CD4-positive, alpha-beta T cell treated with Interleukin-12 subunit alpha and Interleukin-12 subunit beta, for 1 hour (primary cell): ENCODE data around the gene C2CD4D.
"Not testable (repeated sequence)": the region's sequence is repeated elsewhere in the genome, so short reads cannot be mapped to it uniquely, and the experiment has no call there.

Experiments
- DNase-seq: peaks from one replicate; pipeline ENCODE4 v3.0.0-alpha.2; 2020

Gene C2CD4D

GRCh38 chr1:151858030-151858746, 18.6 kb upstream of the C2CD4D start:
- DNase-seq, result no peak

GRCh38 chr1:151855933-151856332, 16.3 kb upstream of the C2CD4D start:
- no peak for DNase-seq

GRCh38 chr1:151855516-151855915, 15.9 kb upstream of the C2CD4D start:
- DNase-seq, result not testable (repeated sequence)

- DNase-seq, result no peak
These were observed 15.0 kb upstream of the C2CD4D start for GRCh38 chr1:151854658-151855057.

DNA sequence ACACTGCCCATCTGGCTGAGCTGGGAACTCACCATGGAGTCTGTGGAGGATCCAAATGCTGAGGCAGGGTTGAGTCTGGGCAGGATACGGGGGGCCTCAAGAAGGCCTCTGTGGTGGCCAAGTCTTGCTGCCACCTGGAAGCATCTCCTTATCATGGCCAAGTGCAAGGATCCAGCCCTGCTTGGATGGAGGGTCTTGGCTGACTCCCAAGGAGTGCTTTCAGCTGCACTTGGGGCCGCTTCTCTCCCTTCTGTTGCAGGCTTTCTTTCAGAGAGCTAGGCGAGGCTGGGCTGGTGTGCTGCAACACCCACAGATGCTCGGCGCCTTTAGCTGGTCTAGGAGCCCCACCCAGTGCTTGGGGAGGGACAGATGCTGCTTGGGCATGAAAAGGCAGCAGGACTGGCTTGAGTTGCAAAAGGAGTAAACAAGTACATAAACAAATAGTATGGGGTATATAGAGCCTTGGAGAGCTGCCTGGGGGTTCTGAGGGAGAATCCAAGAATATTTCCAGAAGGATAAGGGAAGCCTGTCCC, 13.9 kb upstream of the C2CD4D start, which contains the start of gene THEM5:
THEM5 (minus strand) TSS at position 302 of the 533 bp plus-strand sequence; CDS start at position 155, 147 bp downstream.
- no peak for DNase-seq

GRCh38 chr1:151852733-151853132, 13.1 kb upstream of the C2CD4D start:
- no peak for DNase-seq

- no peak for DNase-seq
These were observed 12.3 kb upstream of the C2CD4D start for GRCh38 chr1:151851886-151852285.

DNA sequence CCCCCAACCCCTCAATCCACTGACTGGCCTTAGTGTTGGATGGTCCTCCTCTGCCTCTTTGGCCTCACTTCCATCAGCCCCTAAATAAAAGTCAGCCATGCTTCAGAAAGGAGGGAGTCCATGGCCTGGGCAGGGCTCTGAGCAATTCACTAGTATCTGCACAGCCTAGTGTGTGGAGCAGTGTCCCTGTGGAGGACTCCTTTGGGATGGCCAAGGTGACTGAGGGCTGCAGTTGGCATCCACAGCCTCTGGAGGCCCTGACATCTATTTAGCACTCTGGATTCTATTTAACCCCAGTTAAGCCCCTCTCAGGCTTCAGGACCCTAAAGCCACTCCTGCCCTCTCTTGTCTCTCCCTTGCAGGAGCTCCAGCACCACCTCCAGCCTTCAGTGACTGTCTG, 10.3 kb upstream of the C2CD4D start:
- no peak for DNase-seq

- DNase-seq, result no peak
These were observed 9.5 kb upstream of the C2CD4D start for GRCh38 chr1:151849126-151849525.

DNA sequence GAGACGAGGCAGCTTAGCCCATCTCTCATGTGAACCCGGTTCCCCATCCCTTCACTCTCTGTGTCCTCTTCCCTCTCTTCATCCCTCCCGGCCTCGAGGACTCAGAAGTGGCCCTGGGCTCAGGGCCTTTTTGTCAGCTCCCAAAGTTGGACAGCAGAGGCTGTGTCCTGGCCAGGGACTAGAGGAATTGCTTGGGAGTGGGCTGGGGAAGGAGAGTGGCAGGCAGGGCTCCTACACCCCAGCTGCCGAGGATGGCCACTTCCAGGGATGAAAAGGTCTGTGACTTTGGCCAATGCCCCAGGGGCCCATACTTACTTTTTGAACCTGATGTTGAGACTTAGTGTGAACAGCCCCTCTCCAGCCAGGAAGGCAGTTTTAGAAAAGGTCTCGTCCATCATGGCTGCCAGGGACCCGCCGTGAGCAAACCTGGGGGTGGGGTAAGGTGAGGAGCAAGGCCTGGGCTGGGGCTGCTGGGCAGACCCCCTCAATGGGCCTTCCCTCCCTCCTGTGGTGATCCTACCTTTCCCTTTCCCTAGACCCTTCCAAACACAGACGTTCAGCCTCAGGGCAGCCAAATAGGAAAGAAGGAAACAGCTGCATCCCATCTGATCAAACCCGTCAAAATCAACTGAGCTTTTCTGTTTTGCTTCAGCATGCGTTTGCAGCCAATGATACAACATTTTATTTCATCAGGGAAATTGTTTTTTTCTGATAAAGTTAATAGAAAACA, 8.4 kb upstream of the C2CD4D start:
- DNase-seq, result no peak

- no peak for DNase-seq
These were observed 7.1 kb upstream of the C2CD4D start for GRCh38 chr1:151846686-151847237.

- DNase-seq, result no peak
These were observed 6.5 kb upstream of the C2CD4D start for GRCh38 chr1:151846062-151846568.

DNA sequence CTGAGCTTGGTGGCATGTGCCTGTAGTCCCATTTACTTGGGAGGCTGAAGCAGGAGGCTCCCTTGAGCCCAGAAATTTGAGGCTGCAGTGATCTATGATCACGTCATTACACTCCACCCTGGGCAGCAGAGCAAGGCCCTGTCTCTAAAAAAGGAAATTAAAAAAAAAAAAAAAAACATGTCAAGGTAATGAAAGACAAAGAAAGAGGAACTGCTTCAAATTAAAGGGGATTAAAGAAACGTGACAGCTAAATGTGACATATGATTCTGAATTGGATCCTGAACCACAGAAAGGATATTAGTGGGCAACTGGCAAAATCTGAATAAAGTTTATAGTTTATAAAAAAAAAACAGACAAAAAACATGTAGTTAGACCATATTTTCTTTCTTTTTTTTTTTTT, 3.8 kb upstream of the C2CD4D start:
- no peak for DNase-seq

- no peak for DNase-seq
These were observed 1.5 kb upstream of the C2CD4D start for GRCh38 chr1:151841141-151841540.

DNA sequence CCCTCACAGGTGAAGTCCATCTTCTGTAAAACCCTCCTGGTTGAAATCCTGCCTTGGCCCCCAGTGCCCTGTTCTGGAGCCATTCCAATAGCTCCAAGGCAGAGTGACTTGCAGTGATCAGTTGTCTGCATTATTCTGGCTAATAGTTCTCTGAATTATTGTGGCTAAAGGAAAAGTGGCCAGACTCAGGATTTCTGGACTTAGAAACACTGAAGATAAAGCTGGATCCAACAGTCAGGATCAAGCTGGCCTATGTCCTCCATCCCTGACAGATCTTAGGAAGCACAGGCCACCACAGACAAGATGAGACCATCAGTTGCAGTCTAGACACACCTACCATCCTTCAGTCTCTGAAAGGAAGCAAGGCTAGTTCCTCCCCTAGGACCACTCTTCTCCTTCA, 801 bp upstream of the C2CD4D start:
- no peak for DNase-seq

GRCh38 chr1:151839082-151839412, 573 bp downstream of the C2CD4D start:
- no peak for DNase-seq

GRCh38 chr1:151838222-151839081, 1.2 kb downstream of the C2CD4D start:
- peak; percentile 47 for DNase-seq

DNA sequence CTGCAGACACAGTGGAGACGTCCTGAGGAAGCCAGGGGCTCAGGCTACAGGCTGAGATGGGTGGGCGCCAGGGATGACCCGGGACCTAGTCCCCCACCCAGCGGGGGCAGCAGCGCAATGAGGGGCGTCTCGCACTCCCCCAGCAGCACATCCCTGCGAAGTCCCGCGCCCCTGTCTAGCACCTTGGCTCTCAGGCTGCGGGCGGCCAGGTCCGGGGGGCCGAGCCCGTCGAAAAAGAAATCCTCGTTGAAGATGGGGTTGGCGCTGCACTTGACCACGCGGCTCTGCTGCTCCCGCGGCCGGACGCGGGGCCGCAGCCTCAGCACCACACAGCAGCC, 1.8 kb downstream of the C2CD4D start:
- no peak for DNase-seq

GRCh38 chr1:151837197-151837596, 2.4 kb downstream of the C2CD4D start:
- peak; percentile 44 for DNase-seq

GRCh38 chr1:151835596-151835995, 4.0 kb downstream of the C2CD4D start:
- no peak for DNase-seq

GRCh38 chr1:151834239-151834638, 5.4 kb downstream of the C2CD4D start:
- DNase-seq, result no peak

DNA sequence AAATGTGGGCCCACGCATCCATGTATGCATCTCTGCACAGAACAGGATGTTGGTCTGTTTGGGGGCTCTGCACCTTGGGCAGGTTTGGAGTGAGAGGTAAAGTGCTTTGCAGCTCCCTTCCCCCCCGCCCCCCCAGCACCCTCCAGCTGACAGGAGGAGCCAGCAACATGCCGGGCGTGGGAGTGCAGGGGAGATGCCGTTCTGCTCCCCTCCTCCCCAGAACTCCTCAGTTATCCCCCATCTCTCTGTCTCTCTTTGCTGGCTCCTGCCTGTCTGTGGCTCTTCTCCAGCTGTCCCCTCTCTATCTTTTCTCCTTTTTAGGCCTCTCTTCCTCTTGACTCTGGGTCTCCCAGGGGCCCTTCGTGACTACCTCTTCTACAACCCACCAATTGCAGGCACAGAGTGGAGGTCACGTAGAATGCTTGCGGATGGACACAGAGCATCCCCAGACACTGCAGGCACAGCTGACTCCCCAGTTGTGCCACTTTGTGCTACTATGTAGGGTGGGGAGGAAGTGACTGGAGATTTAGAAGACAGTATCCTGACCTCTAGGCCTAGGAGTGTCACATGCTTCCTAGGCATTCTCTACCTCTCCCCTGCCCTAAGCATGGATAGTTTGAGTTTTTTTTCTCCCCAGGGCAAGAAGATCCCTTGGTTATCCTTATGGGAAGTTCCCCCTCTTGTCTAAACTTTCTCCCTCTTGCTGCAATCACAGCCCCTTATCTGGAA, 6.3 kb downstream of the C2CD4D start:
- no peak for DNase-seq
